Measurements from ENCODE around the gene DCHS2. TPM values are rescaled to one million over a fixed set of nuclear protein-coding genes. Genes with fewer than 3 reads are reported as not detected.

Gene DCHS2
- total RNA-seq, 2 donors from 2014 or later, result 1.2 to 1.5 TPM

DNA sequence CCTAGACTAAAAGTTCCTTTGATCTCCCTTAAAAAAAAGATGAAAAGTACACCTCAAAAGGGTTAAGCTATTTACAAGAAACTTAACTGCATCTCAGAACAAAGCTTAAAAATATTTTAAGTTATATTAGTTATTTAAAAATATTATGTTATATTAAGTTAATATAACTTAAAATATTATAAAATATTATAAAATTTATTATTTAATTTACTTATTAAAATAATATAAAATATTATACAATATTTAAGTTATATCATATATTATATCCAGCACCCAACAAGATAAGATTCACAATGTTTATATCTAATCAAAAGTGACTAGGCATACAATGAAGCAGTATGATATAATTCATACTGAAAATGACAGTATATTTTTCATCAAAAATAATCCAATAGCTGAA is 296.9 kb downstream of the DCHS2 start:
- no peak overlapping the region for H3K9ac ChIP-seq (ENCODE audit: low read depth in 2 of 2, low read length in 2 of 2)
- no peaks in the 10 kb centered on the region for H3K9me3 ChIP-seq
- no peaks in the 10 kb centered on the region for H3K4me1 ChIP-seq
- H3K27me3 ChIP-seq, result no peaks in the 10 kb centered on the region
- DNase-seq, result no peak
- intact Hi-C loops (cut with DNase I), result no loop called here
- no peaks in the 10 kb centered on the region for H3K36me3 ChIP-seq
- TF ChIP-seq, protein P1, sequence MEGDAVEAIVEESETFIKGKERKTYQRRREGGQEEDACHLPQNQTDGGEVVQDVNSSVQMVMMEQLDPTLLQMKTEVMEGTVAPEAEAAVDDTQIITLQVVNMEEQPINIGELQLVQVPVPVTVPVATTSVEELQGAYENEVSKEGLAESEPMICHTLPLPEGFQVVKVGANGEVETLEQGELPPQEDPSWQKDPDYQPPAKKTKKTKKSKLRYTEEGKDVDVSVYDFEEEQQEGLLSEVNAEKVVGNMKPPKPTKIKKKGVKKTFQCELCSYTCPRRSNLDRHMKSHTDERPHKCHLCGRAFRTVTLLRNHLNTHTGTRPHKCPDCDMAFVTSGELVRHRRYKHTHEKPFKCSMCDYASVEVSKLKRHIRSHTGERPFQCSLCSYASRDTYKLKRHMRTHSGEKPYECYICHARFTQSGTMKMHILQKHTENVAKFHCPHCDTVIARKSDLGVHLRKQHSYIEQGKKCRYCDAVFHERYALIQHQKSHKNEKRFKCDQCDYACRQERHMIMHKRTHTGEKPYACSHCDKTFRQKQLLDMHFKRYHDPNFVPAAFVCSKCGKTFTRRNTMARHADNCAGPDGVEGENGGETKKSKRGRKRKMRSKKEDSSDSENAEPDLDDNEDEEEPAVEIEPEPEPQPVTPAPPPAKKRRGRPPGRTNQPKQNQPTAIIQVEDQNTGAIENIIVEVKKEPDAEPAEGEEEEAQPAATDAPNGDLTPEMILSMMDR (IDR thresholded peaks at IDR 0.05), result no peak
- no peak overlapping the region for H3K4me3 ChIP-seq
- H3K27ac ChIP-seq, result no peak overlapping the region

DNA sequence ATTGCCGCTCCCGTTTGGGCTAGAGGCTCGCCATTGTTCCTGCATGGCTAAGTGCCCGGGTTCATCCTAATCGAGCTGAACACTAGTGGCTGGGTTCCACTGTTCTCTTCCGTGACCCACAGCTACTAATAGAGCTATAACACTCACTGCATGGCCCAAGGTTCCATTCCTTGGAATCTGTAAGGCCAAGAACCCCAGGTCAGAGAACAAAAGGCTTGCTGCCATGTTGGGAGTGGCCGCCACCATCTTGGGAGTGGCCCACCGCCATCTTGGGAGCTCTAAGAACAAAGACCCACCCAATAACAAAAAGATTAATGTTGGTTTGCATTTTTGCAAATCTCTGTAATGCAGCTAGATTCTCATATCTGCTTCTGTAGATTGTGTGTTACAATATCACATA is 299.0 kb downstream of the DCHS2 start:
- intact Hi-C loops (cut with DNase I), result no loop called here
- H3K27ac ChIP-seq, result no peak overlapping the region
- DNase-seq, result no peak
- no peaks in the 10 kb centered on the region for H3K27me3 ChIP-seq
- TF ChIP-seq, protein P1 (IDR thresholded peaks at IDR 0.05), result no peak
- H3K36me3 ChIP-seq, result no peaks in the 10 kb centered on the region
- no peak overlapping the region for H3K4me3 ChIP-seq
- no peaks in the 10 kb centered on the region for H3K9me3 ChIP-seq
- no peak overlapping the region for H3K9ac ChIP-seq (ENCODE audit: low read depth in 2 of 2, low read length in 2 of 2)
- no peaks in the 10 kb centered on the region for H3K4me1 ChIP-seq

- Histone ChIP-seq H3K4me3 (no peak overlapping the region), H3K4me1 (no peaks in the 10 kb centered on the region), H3K36me3 (no peaks in the 10 kb centered on the region), H3K9me3 (no peaks in the 10 kb centered on the region), H3K9ac (ENCODE audit: low read depth in 2 of 2, low read length in 2 of 2) (no peak overlapping the region), H3K27ac (no peak overlapping the region), H3K27me3 (no peaks in the 10 kb centered on the region)
- DNase-seq, result no peak
- intact Hi-C loops (cut with DNase I), result no loop called here
- TF ChIP-seq, protein P1 (IDR thresholded peaks at IDR 0.05), result no peak
These were observed 302.3 kb downstream of the DCHS2 start for GRCh38 chr4:154189346-154189745.

GRCh38 chr4:154186888-154187287 is 304.7 kb downstream of the DCHS2 start:
- TF ChIP-seq, protein P1 (IDR thresholded peaks at IDR 0.05), result no peak

DNA sequence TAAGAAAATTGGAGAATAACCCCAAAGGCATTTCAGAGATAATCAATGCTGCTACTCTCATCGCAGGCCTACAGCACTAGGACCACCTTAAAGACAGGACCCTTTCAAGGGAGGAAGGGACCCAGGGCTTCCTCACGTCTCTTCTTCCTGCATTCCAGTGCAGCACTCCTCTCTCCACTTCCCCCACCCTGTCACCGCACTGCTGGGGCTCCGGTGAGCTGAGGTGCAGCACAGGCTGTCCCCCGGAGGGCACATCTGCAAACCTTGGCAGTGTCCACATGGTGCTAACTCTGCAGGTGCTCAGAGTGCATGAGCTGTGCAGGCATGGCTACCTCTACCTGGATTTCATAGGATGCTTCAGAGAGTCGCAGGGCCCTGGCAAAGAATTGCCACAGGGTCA is 305.6 kb downstream of the DCHS2 start:
- no peaks in the 10 kb centered on the region for H3K4me1 ChIP-seq
- H3K9me3 ChIP-seq, result no peaks in the 10 kb centered on the region
- no peaks in the 10 kb centered on the region for H3K27me3 ChIP-seq
- no peak overlapping the region for H3K27ac ChIP-seq
- no peak overlapping the region for H3K9ac ChIP-seq (ENCODE audit: low read depth in 2 of 2, low read length in 2 of 2)
- H3K36me3 ChIP-seq, result no peaks in the 10 kb centered on the region
- intact Hi-C loops (cut with DNase I), result no loop called here
- TF ChIP-seq, protein P1 (IDR thresholded peaks at IDR 0.05), result no peak
- no peak for DNase-seq
- no peak overlapping the region for H3K4me3 ChIP-seq

More at GRCh38 chr4:154186888-154187287, 304.7 kb downstream of the DCHS2 start:
- intact Hi-C loops (cut with DNase I), result no loop called here
- no peak overlapping the region for H3K4me3 ChIP-seq
- no peak overlapping the region for H3K27ac ChIP-seq
- H3K36me3 ChIP-seq, result no peaks in the 10 kb centered on the region
- no peaks in the 10 kb centered on the region for H3K4me1 ChIP-seq
- no peaks in the 10 kb centered on the region for H3K9me3 ChIP-seq
- H3K27me3 ChIP-seq, result no peaks in the 10 kb centered on the region
- no peak for DNase-seq
- H3K9ac ChIP-seq (ENCODE audit: low read depth in 2 of 2, low read length in 2 of 2), result no peak overlapping the region

DNA sequence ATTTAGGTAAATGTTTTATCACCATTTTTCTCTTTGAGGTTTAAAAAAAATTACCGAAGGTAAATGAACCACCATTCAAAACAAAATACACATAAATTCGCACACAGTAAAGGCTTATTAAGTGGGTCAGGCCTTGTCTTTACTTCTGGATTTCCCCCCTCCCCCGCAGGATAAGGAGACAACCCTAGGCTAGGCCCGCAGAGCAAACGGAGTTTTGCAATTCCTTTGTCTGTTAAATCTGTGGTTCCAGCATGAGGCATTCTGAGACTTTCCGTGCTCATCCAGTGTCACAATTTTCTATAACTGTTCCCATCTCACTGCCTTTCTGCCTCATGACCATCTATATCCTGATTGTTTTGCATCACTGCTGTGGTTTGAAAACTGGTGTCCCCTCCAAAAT is 307.4 kb downstream of the DCHS2 start:
- Histone ChIP-seq H3K4me3 (no peak overlapping the region), H3K9me3 (no peaks in the 10 kb centered on the region), H3K27ac (no peak overlapping the region), H3K9ac (ENCODE audit: low read depth in 2 of 2, low read length in 2 of 2) (no peak overlapping the region), H3K36me3 (no peaks in the 10 kb centered on the region), H3K27me3 (no peaks in the 10 kb centered on the region), H3K4me1 (no peaks in the 10 kb centered on the region)
- TF ChIP-seq, protein P1 (IDR thresholded peaks at IDR 0.05), result no peak
- no peak for DNase-seq
- intact Hi-C loops (cut with DNase I), result no loop called here
